ENCODE results near the gene MYH6.

The MYH6 gene

GRCh38 chr14:23375527-23376251 is 32.4 kb downstream of the MYH6 start:
- no peak for DNase-seq

DNA sequence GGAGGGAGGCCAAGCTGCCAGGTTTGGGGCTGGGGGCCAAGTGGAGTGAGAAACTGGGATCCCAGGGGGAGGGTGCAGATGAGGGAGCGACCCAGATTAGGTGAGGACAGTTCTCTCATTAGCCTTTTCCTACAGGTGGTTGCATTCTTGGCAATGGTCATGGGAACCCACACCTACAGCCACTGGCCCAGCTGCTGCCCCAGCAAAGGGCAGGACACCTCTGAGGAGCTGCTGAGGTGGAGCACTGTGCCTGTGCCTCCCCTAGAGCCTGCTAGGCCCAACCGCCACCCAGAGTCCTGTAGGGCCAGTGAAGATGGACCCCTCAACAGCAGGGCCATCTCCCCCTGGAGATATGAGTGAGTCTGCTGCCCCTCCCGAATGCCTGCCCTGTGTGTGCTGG is 35.0 kb downstream of the MYH6 start:
- no peak for DNase-seq

- DNase-seq = no peak
Observed at GRCh38 chr14:23372509-23372908, 35.6 kb downstream of the MYH6 start, which contains the start of gene IL25. Gene IL25 (plus strand): TSS chr14:23372809.

DNA sequence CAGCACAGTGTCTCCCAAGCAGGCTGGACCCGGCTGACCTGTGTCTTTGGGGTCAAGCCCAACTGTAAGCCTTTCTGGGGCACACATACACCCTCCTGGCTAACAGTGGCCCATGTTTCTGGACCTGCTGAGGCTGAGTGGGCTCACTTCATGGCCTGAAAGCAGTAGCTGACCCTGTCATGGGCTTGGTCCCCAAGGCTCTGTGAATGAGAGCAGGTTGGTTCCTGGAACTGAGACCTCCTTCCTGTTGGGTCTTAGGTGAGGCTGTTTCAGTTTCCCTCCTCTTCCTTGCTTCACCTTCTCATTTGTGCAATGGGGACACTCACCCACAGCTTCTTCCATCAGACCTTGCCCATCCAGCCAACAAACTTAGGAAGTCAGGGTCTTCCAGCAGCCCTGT is 36.2 kb downstream of the MYH6 start:
- DNase-seq = no peak

DNA sequence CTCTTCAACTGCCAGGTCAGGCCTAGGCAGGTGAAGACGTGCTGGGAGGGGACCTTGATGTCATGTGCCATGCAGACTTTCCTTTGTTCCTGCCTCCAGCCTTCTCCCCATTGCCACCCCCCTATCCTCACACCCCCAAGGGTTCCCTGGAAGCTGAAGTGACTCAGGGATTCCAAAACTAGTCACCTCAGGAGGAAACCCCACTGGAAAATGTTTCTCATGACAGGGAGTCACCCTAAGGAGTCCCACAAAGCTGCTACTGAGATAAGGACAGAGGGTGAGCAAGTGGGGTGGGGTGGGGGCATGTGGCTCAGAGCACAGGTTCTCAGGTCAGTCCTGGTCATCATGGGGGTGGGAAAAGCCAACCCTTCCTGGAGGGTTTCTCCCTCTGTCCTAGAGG is 37.9 kb downstream of the MYH6 start:
- DNase-seq = no peak

DNA sequence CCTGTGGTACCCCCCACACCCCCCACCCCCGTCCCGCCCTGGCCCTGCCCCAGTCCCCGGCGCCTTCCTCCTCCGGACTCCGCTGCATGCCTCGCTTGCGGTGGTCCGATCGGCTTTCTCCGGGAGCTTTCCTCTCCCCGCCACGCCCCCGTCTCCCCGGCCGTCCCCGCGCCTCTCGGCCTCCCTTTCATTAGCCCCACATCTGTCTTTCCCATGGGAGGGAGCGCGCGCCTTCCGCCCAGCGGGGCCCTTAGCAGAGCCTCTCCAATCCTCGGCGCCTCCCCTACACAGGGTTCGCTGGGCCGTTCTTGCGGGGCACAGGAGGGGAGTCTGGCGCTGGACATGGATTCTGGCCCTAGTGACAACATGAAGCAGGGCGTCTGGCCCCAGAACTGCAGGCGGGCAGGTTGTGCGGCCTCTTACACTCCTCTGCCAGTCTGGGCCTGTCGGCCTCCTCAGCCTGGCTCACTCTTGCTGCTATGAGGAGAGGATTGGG is 41.6 kb downstream of the MYH6 start:
- peak; percentile 86 for DNase-seq

DNA sequence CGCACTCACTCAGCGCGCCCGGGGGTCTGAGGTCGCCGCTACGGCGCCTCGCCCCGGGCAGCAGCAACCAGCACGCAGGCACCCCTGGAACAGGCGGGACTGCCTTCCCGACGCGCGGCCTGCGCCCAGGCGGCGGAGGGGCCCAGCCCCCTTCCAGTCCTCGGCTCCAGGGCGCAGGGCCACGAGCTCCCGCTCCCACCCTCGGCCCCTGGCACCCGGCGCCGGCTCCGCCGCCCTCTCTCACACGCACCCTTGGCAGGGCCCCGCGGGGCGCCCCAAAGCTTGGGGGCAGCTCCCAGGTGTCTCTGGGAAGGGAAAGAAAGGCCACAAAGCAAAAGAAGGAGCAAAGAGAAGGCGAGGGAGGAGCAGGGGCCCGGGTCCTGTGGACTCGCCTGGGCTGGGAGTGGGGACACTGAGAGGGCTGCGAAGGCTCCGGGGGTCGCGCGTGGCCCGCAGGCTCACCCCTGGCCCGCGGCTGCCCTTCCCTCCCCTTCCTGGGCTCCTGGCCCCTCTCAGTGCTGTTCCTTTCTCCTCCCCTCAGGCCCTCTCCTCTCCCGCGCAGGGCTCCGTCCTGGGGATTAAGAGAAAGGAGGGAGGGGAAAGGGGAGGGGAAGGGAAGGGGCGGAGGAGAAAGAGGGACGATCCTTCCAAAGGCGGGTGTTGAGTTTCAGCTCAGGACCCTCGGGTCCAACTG is 42.2 kb downstream of the MYH6 start:
- DNase-seq = peak; percentile 86

DNA sequence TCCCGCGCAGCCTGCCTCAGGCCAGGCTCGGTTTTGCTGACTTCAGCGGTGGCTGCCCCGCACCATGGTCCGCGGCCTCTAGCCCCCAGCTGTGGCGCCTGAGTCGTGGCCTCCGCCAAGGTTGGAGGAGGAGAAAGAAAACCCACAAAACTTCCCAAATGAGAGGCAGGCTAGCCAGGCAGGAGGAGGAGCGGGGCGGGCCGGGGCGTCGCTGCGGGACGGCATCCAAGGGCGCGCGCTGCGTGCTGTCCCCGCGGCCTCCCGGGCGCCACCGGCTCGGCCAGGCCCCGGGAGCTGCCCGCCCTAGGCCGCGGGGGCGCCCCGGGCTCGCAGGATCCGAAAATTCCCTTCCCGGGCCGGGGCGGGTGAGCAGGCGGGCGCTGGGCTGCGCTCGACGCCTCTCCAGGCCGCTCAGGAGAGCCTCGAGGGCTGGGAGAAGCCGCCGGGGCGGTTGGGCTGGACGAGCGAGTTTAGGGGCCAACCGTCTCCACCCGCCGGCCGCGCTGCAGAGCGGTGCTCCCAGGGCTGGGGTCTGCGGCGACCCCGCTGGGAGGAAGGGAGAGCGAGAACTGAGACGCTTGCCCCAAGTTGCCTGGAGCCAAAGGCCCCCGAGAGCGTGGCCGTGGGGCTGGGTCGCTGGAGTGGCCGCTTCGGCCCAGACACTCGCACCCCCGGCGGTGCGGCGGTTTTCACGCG is 42.9 kb downstream of the MYH6 start, which contains the start of gene EFS:
TSS of gene EFS (minus strand) at position 137 of the 696 bp plus-strand sequence. CDS start 147 bp downstream, outside the sequence.
- DNase-seq = no peak

DNA sequence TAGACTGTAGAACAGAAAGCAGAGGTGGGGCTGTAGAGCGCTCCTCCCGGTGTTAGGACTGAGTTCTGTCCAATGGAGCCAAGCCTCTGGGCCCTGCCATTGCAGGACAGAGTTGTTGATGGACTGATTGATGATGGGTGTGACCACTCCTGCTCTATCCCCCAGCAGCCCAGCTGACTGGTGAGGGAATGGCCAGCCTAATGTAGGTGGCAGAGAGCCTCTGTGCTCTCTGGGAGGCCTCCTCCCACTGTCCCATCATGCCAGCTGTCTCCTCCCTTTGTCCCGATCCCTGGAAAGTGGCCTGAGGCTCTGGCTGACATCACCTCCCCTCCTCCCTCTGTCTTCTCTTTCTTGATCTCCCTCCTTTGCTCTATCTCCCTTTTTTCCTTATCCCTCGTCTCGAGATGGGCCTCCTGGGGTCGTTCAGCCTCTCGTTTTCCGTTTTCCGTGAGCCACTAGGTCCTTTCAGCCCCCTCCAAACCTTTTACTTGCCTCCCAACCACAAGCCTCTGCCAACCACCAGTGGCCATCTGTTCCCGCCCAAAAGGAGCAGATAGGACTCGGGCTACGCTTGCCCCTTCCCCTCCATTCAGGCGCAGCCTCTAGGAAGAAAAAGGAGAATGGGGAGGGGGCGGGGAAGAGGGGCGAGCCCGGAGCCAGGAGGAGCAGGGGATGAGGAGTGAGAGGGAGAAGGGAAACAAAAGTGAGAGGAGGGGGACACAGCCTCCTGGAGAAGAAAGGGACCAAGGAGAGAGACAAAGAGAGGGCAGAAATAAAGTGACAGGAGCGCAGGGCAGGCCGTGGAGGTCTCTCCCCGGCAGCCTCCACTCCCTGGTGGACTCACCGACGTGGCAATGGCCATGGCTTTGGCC is 43.7 kb downstream of the MYH6 start:
- DNase-seq = peak; percentile 48

DNA sequence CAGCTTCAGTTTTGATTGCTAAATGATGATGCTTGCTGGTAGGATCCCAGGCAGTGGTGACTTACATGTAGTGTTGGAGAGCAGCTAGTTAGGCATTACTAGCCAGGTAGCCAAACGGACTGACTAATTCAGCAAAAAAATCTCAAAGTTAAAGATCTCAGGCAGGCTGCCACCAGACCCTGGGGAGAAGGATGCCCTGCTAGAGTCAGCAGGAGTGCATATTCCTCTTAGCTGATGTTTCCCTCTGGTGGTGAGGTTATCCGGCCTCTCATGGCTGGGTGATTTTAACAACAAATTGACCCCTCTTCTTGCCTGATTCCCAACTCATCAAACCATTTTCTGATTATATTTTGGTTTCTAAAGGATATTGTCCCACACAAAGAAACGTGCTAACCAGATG is 45.9 kb downstream of the MYH6 start:
- DNase-seq = no peak

DNA sequence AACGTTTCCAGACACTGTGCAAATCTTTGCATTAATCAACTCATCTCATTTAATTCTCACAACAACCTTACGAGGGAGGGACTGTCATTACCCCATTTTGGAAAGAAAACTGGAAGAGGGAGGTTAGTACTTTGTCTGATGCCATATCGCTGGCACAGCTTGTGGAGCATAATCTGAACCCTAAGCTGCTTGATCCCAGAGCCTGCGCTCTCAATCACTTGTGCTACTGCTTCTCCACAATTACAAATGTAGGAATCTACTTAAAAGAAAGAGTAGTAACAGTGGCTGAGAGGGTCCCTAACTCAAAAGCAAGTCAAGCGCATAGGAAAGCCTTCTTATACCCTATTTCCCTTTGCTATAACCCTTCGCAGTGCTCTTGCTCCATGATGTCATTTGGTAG is 46.3 kb downstream of the MYH6 start:
- DNase-seq = no peak

DNA sequence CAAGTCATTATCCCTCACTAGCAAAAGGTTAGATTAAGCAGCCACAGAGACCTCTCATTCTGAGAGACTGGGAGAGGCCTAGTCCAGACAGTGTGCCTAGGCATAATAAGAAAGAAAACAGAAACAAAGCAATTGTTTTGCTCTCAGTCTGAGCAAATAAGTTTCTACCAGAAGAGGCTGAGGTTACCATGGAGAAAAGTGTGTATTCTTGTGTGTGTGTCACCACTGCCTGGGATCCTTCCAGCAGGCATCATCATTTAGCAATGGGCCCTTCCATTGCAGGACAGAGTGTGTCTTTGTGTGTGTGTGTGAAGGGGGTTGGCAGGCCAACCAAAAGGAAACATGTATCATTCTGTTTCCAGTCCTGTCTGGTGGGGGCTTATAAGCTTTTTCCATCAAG is 46.8 kb downstream of the MYH6 start:
- DNase-seq = no peak

DNA sequence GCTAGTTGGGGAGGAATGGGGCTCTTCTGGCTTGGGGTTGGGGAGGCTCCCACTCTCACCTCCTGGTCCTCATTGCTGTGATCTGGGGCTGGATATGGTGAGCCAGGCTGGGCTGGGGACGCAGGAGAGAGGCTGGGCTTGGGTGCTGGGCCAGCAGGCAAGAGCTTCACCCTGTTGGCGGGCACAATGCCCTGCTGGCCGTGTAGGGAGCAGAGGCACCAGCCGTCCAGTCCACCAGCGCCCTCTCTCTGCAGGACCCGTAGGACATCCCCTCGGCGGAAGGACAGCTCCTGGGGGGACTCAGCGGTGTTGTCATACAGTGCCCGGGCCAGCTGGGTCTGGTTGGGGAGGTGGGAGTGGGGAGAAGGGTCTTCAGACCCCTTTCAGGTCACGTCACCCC is 47.6 kb downstream of the MYH6 start:
- no peak for DNase-seq

DNA sequence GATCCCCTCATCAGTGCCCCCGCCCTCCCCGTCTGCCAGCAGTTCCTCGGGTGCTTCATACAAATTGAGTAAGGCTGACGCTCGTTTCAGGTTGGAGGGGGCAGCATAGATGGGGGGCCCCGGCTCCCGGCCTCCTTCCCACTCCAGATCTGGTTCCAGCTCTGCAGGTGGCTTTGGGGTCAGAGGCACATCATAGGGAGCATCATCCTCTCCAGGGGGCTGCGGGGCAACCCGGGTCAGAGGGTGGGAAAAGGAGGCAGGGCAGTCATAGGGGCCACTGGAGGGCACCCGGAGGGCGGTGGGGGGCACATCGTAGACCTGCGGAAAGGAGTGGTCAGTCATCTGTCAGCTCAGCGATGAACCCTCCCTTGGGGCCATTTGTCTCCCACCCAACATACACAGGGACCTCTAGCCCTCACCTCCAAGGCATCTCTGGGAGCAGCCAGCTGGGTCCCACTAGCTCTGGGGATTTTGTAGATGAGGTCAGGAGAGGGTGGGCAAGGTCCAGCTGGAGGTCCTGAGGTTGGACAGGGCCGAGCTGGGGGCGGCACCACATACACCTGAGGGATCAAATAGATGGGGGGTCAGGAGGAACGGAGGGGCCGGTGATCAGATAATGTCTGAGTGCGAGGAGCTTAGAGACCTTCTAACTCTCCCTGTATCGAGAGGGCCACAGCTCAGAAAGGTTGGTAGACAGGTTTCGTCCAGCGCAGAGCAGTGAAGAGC is 48.2 kb downstream of the MYH6 start:
- DNase-seq = no peak

DNA sequence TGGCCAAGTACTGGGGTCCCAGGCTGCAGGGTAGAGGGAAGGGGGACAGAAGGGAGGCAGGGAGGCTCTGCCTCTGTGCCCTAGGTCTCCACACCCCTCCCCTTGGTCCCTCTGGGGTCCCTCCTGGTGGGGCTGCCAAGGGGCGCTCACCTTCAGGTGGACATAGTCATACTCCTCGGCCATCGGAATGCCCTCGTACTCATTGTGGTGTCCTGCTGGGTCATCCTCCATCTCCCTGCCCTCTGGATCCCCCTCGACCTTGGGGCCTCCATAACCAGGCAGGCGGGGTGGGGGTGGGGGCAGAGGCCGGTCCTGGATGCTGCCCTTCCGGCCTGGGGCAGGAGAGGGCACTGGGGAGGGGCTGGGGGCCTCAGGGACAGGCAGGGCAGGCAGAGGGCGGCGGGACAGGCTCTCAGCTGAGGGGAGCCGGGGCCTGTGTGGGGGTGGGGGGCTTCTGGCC is 48.9 kb downstream of the MYH6 start:
- no peak for DNase-seq

GRCh38 chr14:23358553-23359166 is 49.4 kb downstream of the MYH6 start:
- DNase-seq = no peak

DNA sequence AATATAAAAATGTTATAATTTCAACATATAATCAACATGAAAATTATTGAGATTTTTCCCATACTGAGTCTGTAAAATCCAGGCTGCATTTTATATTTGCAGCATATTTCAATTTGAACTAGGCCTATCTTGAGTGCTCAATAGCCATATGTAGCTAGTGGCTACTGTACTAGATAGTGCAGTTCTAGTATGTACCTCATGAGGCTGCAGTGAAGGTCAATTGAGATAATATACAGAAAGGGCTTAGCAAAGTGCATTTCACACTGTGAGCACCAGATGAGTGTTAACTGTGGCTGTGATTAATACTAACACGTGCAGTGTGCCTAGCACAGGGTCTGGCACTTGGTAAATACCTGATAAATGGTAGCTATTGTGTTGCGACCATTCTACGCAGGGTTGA is 50.0 kb downstream of the MYH6 start:
- DNase-seq = no peak

DNA sequence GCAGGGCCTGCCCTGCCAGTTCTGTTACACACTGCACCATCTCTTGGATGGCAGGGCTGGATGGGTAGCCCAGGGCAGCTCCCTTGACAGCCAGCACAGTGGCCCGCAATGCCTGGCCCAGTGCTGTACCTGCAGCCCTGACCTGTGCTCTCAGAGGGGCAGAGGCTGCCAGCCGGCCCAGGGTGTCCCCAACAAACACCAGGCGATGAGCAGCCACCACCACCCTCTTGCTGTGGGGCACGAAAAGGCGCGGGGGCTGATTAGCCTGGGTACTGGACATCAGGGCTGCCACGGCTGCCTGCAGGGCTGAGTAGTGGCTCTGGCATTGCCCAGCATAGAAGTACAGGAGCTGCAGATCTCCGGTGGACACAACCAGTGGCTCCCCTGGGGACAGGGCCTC is 50.8 kb downstream of the MYH6 start:
- no peak for DNase-seq

GRCh38 chr14:23356662-23357061 is 51.4 kb downstream of the MYH6 start:
- no peak for DNase-seq

DNA sequence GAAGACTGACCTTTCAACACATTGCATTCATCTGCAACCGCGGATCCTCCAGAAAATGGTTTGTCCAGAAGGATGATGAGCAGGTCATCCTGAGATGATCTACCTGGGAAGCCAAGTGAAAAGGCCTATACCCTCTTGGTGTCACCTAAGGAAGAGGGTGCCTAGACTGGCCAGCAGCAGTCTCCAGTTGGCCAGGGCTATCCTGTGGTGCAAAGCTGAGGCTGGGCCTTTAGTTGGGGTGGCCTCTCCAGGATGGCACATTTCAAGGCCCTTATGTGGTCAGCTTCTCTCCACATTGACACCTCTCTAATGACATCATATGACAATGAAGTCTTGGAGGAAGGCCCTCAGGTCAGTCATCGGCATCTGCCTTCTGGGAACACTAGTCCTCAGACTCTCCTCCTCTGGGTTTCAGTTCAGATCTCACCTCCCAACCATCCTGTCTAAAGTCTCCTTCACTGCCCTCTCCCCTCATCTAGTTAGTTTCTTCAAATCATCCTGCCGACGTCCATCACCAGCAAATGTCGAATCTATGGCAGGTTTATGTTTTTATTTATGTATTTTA is 52.1 kb downstream of the MYH6 start:
- DNase-seq = no peak

- DNase-seq = no peak
Observed at GRCh38 chr14:23354990-23355389, 53.1 kb downstream of the MYH6 start.
